HG03025 (cell line): Measurements from ENCODE around the gene XXYLT1.

Experiments used
- ATAC-seq: cut with Tn5 transposase; IDR thresholded peaks from one replicate; pipeline ENCODE4 v1.9.1; 2021; ENCODE audit warnings: mild to moderate bottlenecking, moderate library complexity; ENCODE audit not compliant: unreplicated experiment, low FRiP score

The XXYLT1 gene

GRCh38 chr3:195071916-195072820, 198.8 kb downstream of the XXYLT1 start:
- no peak for ATAC-seq

GRCh38 chr3:195071011-195071728, 199.8 kb downstream of the XXYLT1 start:
- ATAC-seq: no peak

- ATAC-seq: no peak
Measured at GRCh38 chr3:195070336-195070735, 200.6 kb downstream of the XXYLT1 start.

GRCh38 chr3:195069501-195070251, 201.3 kb downstream of the XXYLT1 start:
- no peak for ATAC-seq

- ATAC-seq: no peak
Measured at GRCh38 chr3:195068084-195069080, 202.6 kb downstream of the XXYLT1 start.

- no peak for ATAC-seq
Measured at GRCh38 chr3:195066441-195066841, 204.5 kb downstream of the XXYLT1 start.

GRCh38 chr3:195065864-195066185, 205.1 kb downstream of the XXYLT1 start:
- ATAC-seq: no peak

- ATAC-seq: no peak
Measured at GRCh38 chr3:195065142-195065863, 205.7 kb downstream of the XXYLT1 start.

GRCh38 chr3:195064300-195064931, 206.5 kb downstream of the XXYLT1 start:
- no peak for ATAC-seq

- ATAC-seq: no peak
Measured at GRCh38 chr3:195063581-195064193, 207.3 kb downstream of the XXYLT1 start.

GRCh38 chr3:195062866-195063540, 208.0 kb downstream of the XXYLT1 start:
- no peak for ATAC-seq

- ATAC-seq: no peak
Measured at GRCh38 chr3:195061756-195062655, 209.0 kb downstream of the XXYLT1 start.

- ATAC-seq: no peak
Measured at GRCh38 chr3:195060531-195061291, 210.2 kb downstream of the XXYLT1 start.

GRCh38 chr3:195060217-195060481, 210.8 kb downstream of the XXYLT1 start:
- no peak for ATAC-seq

GRCh38 chr3:195059471-195060216, 211.3 kb downstream of the XXYLT1 start:
- no peak for ATAC-seq

GRCh38 chr3:195059006-195059350, 212.0 kb downstream of the XXYLT1 start:
- ATAC-seq: no peak
